GM18909 (cell line): ENCODE data around the gene TMEM212.
"Not testable (repeated sequence)": the region's sequence is repeated elsewhere in the genome, so short reads cannot be mapped to it uniquely, and the experiment has no call there.

Experiments
- ATAC-seq: cut with Tn5 transposase; IDR thresholded peaks from one replicate; pipeline ENCODE4 v1.9.1; 2021; ENCODE audit warnings: mild to moderate bottlenecking; ENCODE audit not compliant: unreplicated experiment, poor library complexity

Gene TMEM212

GRCh38 chr3:171880101-171880870 lies 37.1 kb downstream of the TMEM212 start:
- no peak for ATAC-seq

GRCh38 chr3:171881251-171881650 lies 38.1 kb downstream of the TMEM212 start:
- no peak for ATAC-seq

- ATAC-seq, result no peak
Observed at GRCh38 chr3:171883257-171883892, 40.2 kb downstream of the TMEM212 start.

DNA sequence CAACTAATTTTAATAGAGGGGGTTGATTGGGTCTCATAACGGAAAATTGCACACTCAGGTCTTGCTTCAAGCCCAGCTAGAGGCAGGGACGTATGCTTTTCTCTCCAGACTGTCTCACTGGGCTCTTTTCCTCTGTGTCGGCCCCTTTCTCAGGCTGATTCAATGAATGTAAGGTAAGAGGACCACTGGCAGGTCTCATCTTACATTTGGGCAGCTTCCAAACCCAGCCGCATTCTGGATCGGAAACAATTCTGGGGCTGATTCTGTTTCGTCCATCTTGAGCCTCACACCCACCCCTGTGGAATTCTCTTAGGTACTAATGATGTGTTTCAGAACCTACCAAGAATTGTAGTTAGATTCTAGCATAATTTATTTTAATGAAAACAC lies 40.7 kb downstream of the TMEM212 start:
- ATAC-seq, result no peak

DNA sequence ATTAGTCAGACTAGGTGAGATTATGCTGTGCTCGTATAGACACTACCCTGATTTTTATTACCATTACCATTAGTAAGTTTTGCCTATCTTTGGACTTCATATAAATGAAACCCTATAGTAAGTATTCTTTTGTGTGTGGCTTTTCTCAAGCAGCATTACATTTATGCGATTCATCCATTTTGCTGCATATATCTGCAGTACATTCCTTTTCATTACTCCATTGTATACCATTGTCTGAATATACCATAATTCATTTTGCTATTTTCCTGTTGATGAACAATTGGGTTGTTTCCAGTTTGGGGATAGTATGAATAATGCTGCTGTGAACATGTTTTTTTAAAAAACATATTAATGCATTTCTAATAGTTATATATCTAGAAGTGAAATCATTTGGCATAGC lies 45.3 kb downstream of the TMEM212 start:
- no peak for ATAC-seq

DNA sequence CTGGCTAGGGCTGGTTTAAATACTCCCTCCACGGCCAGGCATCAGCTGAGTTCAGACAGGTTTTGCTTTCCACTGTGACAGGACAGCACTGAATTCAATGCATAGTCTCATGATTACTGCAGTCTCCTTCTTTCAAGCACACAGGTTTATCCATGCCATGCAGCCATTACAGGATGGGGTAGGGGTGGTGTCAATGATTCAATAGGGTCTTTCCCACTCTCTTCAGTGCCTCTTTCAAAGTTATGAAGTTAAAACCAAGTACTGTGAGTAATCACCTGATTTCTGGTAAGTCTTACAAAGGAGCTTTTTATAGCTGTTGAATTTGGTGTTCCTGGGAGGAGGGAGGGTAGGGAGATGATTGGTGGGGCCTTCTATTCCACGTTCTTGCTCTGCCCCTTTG lies 47.2 kb downstream of the TMEM212 start:
- no peak for ATAC-seq

DNA sequence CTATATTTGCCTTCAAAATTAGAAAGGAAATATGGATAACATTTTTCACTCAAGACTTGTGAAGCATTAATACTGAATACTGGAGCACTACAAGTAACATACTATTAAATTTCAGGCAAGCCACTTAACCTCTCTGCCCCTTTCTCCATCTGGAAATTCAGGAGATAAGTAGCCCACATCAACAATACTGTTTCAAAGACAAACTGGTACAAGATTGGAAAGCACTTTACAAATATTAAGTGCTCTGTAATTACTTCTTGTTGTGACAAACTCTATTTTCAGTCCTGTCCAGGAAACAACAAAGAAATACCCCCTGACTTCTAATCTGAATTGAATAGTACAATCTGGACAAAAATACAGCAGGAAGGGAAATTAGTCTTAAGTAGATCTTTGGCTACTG lies 49.3 kb downstream of the TMEM212 start:
- ATAC-seq, result no peak

- ATAC-seq, result no peak
Observed at GRCh38 chr3:171895291-171895690, 52.1 kb downstream of the TMEM212 start.

DNA sequence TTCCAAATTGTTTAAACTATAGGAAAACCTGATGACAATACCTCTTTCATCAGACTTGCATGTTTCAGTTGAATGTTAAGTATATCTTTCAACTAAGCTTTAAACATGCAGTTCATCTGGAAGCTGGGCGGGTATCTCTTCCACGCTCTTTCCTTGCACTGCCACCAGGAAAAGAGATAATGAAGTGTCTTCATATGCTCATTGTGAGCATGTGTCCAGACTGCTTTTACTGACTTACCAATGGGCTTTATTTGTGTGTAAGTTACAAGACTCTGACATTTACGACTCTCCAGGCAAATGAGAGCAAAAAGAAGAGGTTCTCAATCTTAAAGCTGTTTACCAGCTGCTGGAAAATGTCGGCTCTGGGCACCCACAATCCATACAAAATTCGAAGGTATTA lies 52.8 kb downstream of the TMEM212 start:
- no peak for ATAC-seq

- ATAC-seq, result no peak
Observed at GRCh38 chr3:171896316-171896715, 53.2 kb downstream of the TMEM212 start.

DNA sequence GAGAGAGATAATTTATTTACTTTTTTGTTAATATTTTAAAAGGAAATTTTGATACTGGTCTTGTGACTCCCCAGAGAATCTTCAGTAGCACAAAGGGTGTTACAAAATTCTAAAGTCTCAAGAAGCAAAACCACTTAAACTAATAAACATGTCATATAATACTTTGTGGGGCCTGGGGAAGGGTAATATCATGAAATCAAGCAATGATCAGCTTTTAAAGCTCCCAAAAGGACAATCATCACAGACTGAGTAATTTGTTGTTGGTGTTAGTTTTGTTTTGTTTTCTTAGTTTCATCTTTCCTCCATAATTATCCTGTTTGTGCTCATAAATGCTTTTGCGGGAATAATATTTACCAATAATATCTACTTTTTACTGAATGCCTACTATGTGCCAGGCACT lies 55.0 kb downstream of the TMEM212 start:
- no peak for ATAC-seq

GRCh38 chr3:171900446-171900845 lies 57.3 kb downstream of the TMEM212 start:
- ATAC-seq, result no peak

- no peak for ATAC-seq
Observed at GRCh38 chr3:171901615-171902312, 58.6 kb downstream of the TMEM212 start.

- ATAC-seq, result no peak
Observed at GRCh38 chr3:171904829-171905228, 61.7 kb downstream of the TMEM212 start.

DNA sequence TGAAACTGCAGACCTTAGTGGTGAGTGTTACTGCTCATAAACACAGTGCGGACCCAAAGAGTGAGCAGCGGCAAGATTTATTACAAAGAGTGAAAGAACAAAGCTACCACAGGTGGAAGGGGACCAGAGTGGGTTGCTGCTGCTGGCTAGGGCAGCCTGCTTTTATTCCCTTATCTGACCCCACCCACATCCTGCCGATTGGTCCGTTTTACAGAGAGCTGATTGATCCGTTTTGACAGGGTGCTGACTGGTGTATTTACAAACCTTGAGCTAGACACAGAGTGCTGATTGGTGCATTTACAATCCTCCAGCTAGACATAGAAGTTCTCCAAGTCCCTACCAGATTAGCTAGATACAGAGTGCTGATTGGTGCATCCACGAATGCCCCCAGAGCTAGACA lies 63.4 kb downstream of the TMEM212 start:
- not testable (repeated sequence) for ATAC-seq

GRCh38 chr3:171906951-171907676 lies 64.0 kb downstream of the TMEM212 start:
- no peak for ATAC-seq

DNA sequence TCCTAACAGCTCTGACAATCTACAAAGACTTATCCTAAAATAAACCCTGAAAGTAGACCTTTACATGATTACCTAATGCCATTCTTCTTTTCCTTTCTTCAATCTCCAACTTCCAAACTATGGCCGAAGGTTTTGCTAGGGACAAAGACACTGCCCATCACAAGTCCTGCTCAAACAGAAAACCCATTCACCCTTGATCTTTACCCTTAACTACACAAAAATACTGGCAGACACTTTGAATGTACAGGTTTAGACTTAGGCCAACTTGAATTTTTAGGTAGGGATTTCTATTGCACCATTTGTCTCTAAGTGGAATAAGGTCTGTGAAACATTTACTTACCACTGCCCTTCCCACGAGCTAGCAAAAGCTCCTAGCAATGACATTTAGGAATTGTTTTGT lies 64.6 kb downstream of the TMEM212 start:
- ATAC-seq, result no peak

DNA sequence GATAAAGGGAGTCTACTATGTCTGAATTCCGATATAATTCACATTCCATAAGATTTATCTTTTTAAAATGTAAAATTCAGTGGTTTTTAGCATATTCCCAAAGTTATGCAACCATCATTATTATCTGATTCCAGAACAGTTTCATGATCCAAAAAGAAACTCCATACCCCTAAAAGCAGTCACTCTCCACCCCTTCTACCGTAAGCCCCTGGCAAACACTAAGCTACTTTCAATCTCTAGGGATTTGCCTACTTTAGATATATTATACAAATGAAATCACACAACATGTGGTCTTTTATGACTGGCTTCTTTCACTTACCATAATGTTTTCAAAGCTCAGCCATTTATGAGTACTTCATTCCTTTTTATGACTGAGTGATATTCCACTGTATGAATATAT lies 65.6 kb downstream of the TMEM212 start:
- ATAC-seq, result no peak
